ENCODE measurements around the gene PLXNA1.

The PLXNA1 gene

GRCh38 chr3:127015282-127016042 lies 32.5 kb downstream of the PLXNA1 start:
- in situ Hi-C loops (cut with MboI; ENCODE audit: low sequenced_read_pairs) = no loop called here

- in situ Hi-C loops (cut with MboI; ENCODE audit: low sequenced_read_pairs) = no loop called here
Measured at GRCh38 chr3:127016043-127016343, 33.1 kb downstream of the PLXNA1 start.

- in situ Hi-C loops (cut with MboI; ENCODE audit: low sequenced_read_pairs) = no loop called here
Measured at GRCh38 chr3:127016461-127016860, 33.5 kb downstream of the PLXNA1 start.

- in situ Hi-C loops (cut with MboI; ENCODE audit: low sequenced_read_pairs) = no loop called here
Measured at GRCh38 chr3:127017229-127017628, 34.3 kb downstream of the PLXNA1 start.

- in situ Hi-C loops (cut with MboI; ENCODE audit: low sequenced_read_pairs) = no loop called here
Measured at GRCh38 chr3:127017781-127018180, 34.9 kb downstream of the PLXNA1 start.

- in situ Hi-C loops (cut with MboI; ENCODE audit: low sequenced_read_pairs) = no loop called here
Measured at GRCh38 chr3:127018306-127018828, 35.5 kb downstream of the PLXNA1 start.

GRCh38 chr3:127019449-127019848 lies 36.5 kb downstream of the PLXNA1 start:
- in situ Hi-C loops (cut with MboI; ENCODE audit: low sequenced_read_pairs) = no loop called here

- in situ Hi-C loops (cut with MboI; ENCODE audit: low sequenced_read_pairs) = no loop called here
Measured at GRCh38 chr3:127020543-127020942, 37.6 kb downstream of the PLXNA1 start.

GRCh38 chr3:127022849-127023248 lies 39.9 kb downstream of the PLXNA1 start:
- in situ Hi-C loops (cut with MboI; ENCODE audit: low sequenced_read_pairs) = no loop called here

GRCh38 chr3:127025456-127025855 lies 42.5 kb downstream of the PLXNA1 start:
- in situ Hi-C loops (cut with MboI; ENCODE audit: low sequenced_read_pairs) = no loop called here

- in situ Hi-C loops (cut with MboI; ENCODE audit: low sequenced_read_pairs) = no loop called here
Measured at GRCh38 chr3:127026036-127026435, 43.1 kb downstream of the PLXNA1 start.

GRCh38 chr3:127026661-127027060 lies 43.7 kb downstream of the PLXNA1 start:
- in situ Hi-C loops (cut with MboI; ENCODE audit: low sequenced_read_pairs) = no loop called here

- in situ Hi-C loops (cut with MboI; ENCODE audit: low sequenced_read_pairs) = no loop called here
Measured at GRCh38 chr3:127027061-127027735, 44.3 kb downstream of the PLXNA1 start.

GRCh38 chr3:127027811-127028548 lies 45.1 kb downstream of the PLXNA1 start:
- in situ Hi-C loops (cut with MboI; ENCODE audit: low sequenced_read_pairs) = no loop called here

GRCh38 chr3:127028781-127029657 lies 46.1 kb downstream of the PLXNA1 start:
- in situ Hi-C loops (cut with MboI; ENCODE audit: low sequenced_read_pairs) = no loop called here

GRCh38 chr3:127029658-127030507 lies 47.0 kb downstream of the PLXNA1 start:
- in situ Hi-C loops (cut with MboI; ENCODE audit: low sequenced_read_pairs) = no loop called here

GRCh38 chr3:127030508-127031412 lies 47.8 kb downstream of the PLXNA1 start:
- in situ Hi-C loops (cut with MboI; ENCODE audit: low sequenced_read_pairs) = no loop called here

- in situ Hi-C loops (cut with MboI; ENCODE audit: low sequenced_read_pairs) = no loop called here
Measured at GRCh38 chr3:127031413-127031810, 48.5 kb downstream of the PLXNA1 start.

GRCh38 chr3:127031845-127032244 lies 48.9 kb downstream of the PLXNA1 start:
- in situ Hi-C loops (cut with MboI; ENCODE audit: low sequenced_read_pairs) = no loop called here

Data from HL-60/S4 (cell line).